Gastrocnemius medialis (tissue), 4 donors: Measurements from ENCODE around the gene S100A11.

Experiments used
- CTCF ChIP-seq, 5 experiments: fragments of 450-650 bp in 3 of 5; fragments of 200-600 bp in 2 of 5; sonication (generic) in 2 of 5; IDR thresholded peaks in 4 of 5; conservative IDR thresholded peaks in 1 of 5; 1 replicate in 4 of 5; 2 replicates in 1 of 5; pipeline ENCODE4 v1.5.1; 2016 to 2019; ENCODE audit warnings: antibody characterized with exemption in 5 of 5, mild to moderate bottlenecking in 3 of 5, moderate library complexity in 3 of 5
- POLR2A ChIP-seq, 2 donors: fragments of 450-650 bp; IDR thresholded peaks; one replicate each; pipeline ENCODE4 v1.6.1; 2017; ENCODE audit warnings: antibody characterized with exemption in 2 of 2, mild to moderate bottlenecking in 2 of 2, moderate library complexity in 2 of 2

DNA sequence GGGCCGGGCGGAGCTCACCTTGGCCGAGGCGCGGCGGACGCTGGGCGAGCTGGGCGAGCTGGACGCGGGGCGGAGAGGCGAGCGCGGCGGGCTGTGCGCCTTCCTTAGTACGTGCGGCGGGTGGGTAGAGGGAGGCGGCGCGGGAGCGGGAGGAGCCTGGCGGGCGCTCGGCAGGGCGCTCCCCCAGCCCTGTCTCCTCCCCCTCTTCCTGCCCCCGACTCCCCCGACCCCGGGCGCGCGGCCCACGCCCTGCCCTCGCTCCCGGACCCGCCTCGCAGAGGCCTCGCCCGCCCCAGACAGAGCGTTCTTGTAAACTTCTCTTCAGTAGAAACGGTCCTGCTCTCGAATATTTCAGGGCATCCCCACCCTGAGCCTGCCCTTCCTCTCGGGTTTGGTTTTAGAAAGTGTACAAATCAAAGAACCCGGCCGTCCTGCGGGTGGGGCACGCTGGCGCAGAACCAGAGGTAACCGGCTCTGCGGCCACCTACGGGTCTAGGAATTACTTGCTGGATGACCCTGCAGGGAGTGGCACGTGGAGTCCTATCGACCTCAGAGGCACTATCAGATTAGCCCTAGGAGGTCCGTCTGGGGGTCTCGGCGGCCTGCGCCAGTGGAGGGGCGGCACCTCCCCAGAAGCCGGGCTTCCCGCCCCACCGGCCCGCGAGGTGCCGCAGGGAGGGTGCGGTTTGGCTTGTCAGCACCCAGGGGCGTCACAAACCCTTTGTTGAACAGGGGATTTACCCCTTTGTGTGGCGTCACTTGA is 42.9 kb downstream of the S100A11 start, which contains the start of gene S100A10:
- TF ChIP-seq CTCF (IDR thresholded peaks at IDR 0.05 in 4 of 5, conservative IDR thresholded peaks at IDR 0.05 in 1 of 5) (no peak), POLR2A (IDR thresholded peaks at IDR 0.05) (peak; percentile 51 to 67)
